Measurements from ENCODE around the gene WDR93.

The WDR93 gene

GRCh38 chr15:89654847-89655805, 35.5 kb upstream of the WDR93 start, which contains the start of gene KIF7 (continued):
- no peak for TF ChIP-seq ZNF37A (tag by site-specific recombination; IDR thresholded peaks at IDR 0.05)
- no peak for TF ChIP-seq ZNF544 (tag by site-specific recombination; IDR thresholded peaks at IDR 0.05)
- no peak for TF ChIP-seq ZNF664 (tag by site-specific recombination; IDR thresholded peaks at IDR 0.05)
- TF ChIP-seq ZNF148 (tag by site-specific recombination; IDR thresholded peaks at IDR 0.05; ENCODE audit: borderline replicate concordance): no peak
- no peak for TF ChIP-seq ZNF449 (tag by site-specific recombination; IDR thresholded peaks at IDR 0.05)
- peak; percentile 29; the same call in 1 of the 2 replicates for TF ChIP-seq ZNF341 (tag by site-specific recombination; IDR thresholded peaks at IDR 0.05; ENCODE audit: low read depth)
- TF ChIP-seq ZNF510 (tag by site-specific recombination; IDR thresholded peaks at IDR 0.05; ENCODE audit: insufficient replicate concordance): no peak
- no peak for TF ChIP-seq ZNF521 (tag by site-specific recombination; IDR thresholded peaks at IDR 0.05)
- TF ChIP-seq ZNF354C (tag by site-specific recombination; IDR thresholded peaks at IDR 0.05; ENCODE audit: borderline replicate concordance, low read depth): no peak
- TF ChIP-seq ZNF518A (tag by site-specific recombination; conservative IDR thresholded peaks at IDR 0.05; ENCODE audit: low read depth): peak; percentile 11; the same call in 1 of the 2 replicates
- no peak for TF ChIP-seq ZNF704 (tag by site-specific recombination; IDR thresholded peaks at IDR 0.05)
- no peak for TF ChIP-seq SETDB1 (IDR thresholded peaks at IDR 0.05; ENCODE audit: insufficient read length, low read length)
- TF ChIP-seq ZNF404 (tag by site-specific recombination; IDR thresholded peaks at IDR 0.05): no peak
- TF ChIP-seq ZNF19 (tag by site-specific recombination; IDR thresholded peaks at IDR 0.05; ENCODE audit: low read depth): no peak
- no peak for TF ChIP-seq ZNF791 (tag by site-specific recombination; IDR thresholded peaks at IDR 0.05)
- TF ChIP-seq IKZF3 (tag by site-specific recombination; IDR thresholded peaks at IDR 0.05): no peak
- no peak for TF ChIP-seq ZNF416 (tag by site-specific recombination; IDR thresholded peaks at IDR 0.05)
- TF ChIP-seq ZNF10 (tag by site-specific recombination; IDR thresholded peaks at IDR 0.05): no peak
- no peak for TF ChIP-seq ZNF514 (tag by site-specific recombination; IDR thresholded peaks at IDR 0.05)
- no peak for TF ChIP-seq ZNF423 (tag by site-specific recombination; IDR thresholded peaks at IDR 0.05)
- no peak for TF ChIP-seq YY1 (tag by site-specific recombination; IDR thresholded peaks at IDR 0.05)
- TF ChIP-seq ZFHX2 (tag by site-specific recombination; conservative IDR thresholded peaks at IDR 0.05): peak; percentile 83
- TF ChIP-seq TRIM28 (IDR thresholded peaks at IDR 0.05; ENCODE audit: borderline replicate concordance, low read length): no peak
- TF ChIP-seq KLF8 (tag by site-specific recombination; IDR thresholded peaks at IDR 0.05): peak; percentile 68; the same call in 1 of the 2 replicates
- TF ChIP-seq KLF1 (tag by site-specific recombination; IDR thresholded peaks at IDR 0.05): peak; percentile 62
- TF ChIP-seq ZXDB (tag by site-specific recombination; IDR thresholded peaks at IDR 0.05): peak; percentile 74
- no peak for TF ChIP-seq ZBTB48 (tag by site-specific recombination; IDR thresholded peaks at IDR 0.05)
- no peak for TF ChIP-seq ZNF776 (tag by site-specific recombination; IDR thresholded peaks at IDR 0.05; ENCODE audit: borderline replicate concordance)
- no peak for TF ChIP-seq ZBTB1 (tag by site-specific recombination; IDR thresholded peaks at IDR 0.05)
- peak; percentile 58 for TF ChIP-seq EGR2 (tag by site-specific recombination; IDR thresholded peaks at IDR 0.05; ENCODE audit: low read depth)
- no peak for TF ChIP-seq BCL11B (tag by site-specific recombination; IDR thresholded peaks at IDR 0.05; ENCODE audit: low read depth)
